Subcutaneous adipose tissue (tissue), 4 donors: Measurements from ENCODE around the gene DPRX. TPM values are rescaled to one million over a fixed set of nuclear protein-coding genes. Genes with fewer than 3 reads are reported as not detected.

ENCODE experiments used
- CTCF ChIP-seq: fragments of 450-650 bp; IDR thresholded peaks from one replicate; pipeline ENCODE4 v1.5.1; 2016; ENCODE audit warnings: low read depth, mild to moderate bottlenecking, control low read depth, antibody characterized with exemption, moderate library complexity
- total RNA-seq, 4 donors: library from RNA; depleted of rRNA; stranded (reverse); fragments of >200 nt; gene quantifications; one replicate each; pipeline ENCODE4 v1.1.0, GENCODE V29; 2016

DPRX gene
- total RNA-seq, 4 donors from 2014 or later, result not detected

GRCh38 chr19:53626486-53626885, 5.3 kb upstream of the DPRX start:
- TF ChIP-seq CTCF, result no peak

GRCh38 chr19:53626976-53627375, 4.8 kb upstream of the DPRX start:
- no peak for TF ChIP-seq CTCF

- TF ChIP-seq CTCF, result no peak
Measured at GRCh38 chr19:53634768-53635167, 3.0 kb downstream of the DPRX start.

- TF ChIP-seq CTCF, result no peak
Measured at GRCh38 chr19:53639471-53639870, 7.7 kb downstream of the DPRX start.

GRCh38 chr19:53642381-53643099, 10.7 kb downstream of the DPRX start:
- no peak for TF ChIP-seq CTCF

GRCh38 chr19:53644061-53644816, 12.4 kb downstream of the DPRX start:
- no peak for TF ChIP-seq CTCF

GRCh38 chr19:53646144-53646543, 14.3 kb downstream of the DPRX start:
- no peak for TF ChIP-seq CTCF
